ENCODE data around the gene VWA3B.
"Not testable (repeated sequence)": the region's sequence is repeated elsewhere in the genome, so short reads cannot be mapped to it uniquely, and the experiment has no call there.

Gene VWA3B

GRCh38 chr2:98086491-98087446 lies at the start of gene VWA3B:
Gene VWA3B, plus strand, starts transcription at chr2:98087167. Its CDS starts 5,926 bp downstream, at chr2:98093093.
- DNase-seq: peak; percentile 89

GRCh38 chr2:98037206-98037605 lies 49.8 kb upstream of the VWA3B start:
- DNase-seq: no peak

DNA sequence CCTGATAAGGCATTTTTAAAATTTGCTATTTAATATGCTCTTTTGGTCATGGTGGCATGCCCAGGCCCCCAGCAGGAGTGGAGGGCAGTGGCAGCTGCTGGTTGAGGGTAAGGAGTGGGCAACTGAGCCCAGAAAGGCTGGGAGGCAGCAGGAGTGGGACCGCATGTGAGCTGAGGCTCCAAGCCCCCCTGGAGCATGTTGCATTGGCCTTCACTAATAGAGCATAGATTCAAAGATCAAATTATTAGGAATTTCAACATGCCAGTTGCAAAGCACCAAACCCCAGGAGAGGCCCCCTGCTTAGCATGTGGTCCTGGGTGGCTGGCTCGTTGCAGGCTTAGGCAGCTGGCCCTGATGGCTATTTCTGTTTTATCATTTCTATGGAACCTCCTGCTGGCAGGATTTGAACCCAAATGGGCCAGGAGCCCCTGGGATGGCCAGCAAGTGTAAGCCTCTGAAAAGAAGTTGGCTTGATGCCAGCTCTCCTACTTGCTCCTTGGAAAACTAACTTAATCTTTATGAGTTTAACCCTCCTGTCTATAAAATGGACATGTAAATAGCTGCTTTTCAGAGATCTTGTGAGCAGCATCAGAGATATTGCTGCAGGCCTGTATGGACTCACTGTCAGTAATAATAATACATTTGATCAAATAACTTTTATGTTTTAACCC lies 49.2 kb upstream of the VWA3B start:
- DNase-seq: no peak

DNA sequence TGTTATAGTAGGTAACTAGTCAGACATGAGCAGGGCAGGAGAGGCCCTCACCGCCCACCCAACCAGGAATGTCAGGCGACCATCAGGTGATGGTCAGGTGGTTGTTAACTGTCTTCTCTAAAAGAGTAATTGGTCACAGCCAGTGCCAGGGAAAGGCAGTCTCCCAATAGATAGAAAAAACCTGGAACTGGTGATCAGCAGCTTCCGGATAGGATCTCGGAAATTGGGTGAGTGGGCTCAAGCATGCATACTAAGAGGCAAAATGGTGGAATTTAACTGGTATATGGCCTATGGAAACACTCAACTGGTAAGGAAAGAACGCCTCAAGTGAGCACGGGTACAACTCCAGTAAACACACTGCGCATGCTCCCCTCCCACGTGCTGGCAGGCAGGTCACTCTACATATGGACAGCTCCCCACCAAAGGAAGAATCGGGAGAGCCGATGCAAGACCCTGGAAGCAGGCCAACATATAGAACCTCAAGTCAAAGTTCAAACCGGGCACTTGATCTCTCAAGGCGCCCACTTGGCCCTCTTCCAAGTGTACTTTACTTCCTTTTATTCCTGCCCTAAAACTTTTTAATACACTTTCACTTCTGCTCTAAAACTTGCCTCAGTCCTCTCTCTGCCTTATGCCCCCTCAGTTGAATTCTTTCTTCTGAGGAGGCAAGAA lies 47.7 kb upstream of the VWA3B start:
- DNase-seq: no peak

GRCh38 chr2:98040331-98040939 lies 46.5 kb upstream of the VWA3B start:
- no peak for DNase-seq

GRCh38 chr2:98043101-98043500 lies 43.9 kb upstream of the VWA3B start:
- DNase-seq: no peak

GRCh38 chr2:98044730-98045129 lies 42.2 kb upstream of the VWA3B start:
- not testable (repeated sequence) for DNase-seq

DNA sequence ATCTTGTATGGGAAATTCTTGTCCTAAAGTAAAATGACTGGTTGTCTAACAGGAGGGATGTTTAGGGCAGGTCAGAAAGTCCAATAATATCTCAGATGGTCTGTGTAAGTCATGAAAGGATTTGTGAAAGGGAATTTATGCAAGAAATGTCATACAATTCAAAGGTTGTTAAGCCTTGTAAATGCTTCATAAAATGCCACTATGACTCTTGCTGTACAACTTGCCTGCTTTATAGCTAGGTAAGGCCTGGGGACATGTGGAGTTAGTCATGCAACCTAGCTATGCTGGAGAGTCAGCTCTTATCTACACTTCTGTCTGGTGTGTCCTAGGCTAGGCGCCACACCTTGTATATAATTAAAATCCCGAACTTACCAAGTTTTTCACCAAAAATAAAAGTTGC lies 36.9 kb upstream of the VWA3B start:
- DNase-seq: no peak

DNA sequence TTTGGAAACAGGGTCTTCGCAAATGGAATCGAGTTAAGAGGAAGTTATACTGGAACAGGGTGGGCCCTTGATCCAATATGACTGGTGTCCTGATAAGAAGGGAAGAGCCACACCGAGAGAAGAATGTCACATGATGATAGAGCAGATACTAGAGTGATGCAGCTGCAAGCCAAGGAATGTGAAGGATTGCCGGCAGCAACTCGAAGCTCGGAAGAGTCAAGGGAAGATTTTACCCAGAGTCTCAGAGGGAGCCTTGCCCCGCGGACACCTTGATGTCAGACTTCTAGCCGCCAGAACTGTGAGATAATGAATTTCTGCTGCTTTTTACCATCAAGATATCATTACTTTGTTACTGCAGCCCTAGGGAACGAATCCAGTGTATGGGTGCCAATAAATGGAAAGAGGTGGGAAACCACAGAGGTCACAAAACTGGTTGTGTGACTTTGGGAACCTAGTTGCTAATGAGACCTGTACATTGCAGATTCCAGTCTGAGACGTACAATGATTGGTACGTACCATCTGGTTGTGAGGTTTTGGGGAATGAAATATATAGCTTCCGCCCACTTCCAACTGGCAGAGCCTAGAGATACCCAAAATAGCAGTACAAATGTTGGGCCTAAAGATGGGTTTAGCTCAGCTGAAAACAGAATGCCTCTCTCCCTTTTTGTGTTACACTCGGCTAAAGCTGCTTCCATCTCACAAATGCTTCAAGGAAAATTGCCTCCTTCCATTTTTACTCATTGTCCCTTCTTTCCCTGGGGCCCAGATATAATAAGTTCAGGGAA lies 28.6 kb upstream of the VWA3B start:
- DNase-seq: no peak

DNA sequence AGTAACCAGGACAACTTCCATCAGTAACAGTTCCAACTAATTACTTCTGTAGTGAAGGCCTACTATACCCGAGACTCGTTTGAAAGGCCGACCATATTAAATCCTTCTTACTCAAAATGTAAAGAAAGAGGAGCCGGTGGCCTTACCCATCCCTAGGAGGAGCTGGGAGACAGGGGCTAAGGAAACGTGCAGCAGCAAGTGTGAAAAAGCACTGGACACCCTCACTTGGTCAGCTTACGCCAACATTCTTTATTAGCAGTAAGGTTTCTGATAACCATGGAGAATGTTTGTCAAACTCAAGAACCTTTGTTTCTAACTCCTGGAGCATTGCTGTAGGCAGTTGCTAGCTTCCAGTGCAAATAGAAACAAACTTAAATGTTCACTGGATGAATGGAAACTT lies 26.7 kb upstream of the VWA3B start:
- no peak for DNase-seq

DNA sequence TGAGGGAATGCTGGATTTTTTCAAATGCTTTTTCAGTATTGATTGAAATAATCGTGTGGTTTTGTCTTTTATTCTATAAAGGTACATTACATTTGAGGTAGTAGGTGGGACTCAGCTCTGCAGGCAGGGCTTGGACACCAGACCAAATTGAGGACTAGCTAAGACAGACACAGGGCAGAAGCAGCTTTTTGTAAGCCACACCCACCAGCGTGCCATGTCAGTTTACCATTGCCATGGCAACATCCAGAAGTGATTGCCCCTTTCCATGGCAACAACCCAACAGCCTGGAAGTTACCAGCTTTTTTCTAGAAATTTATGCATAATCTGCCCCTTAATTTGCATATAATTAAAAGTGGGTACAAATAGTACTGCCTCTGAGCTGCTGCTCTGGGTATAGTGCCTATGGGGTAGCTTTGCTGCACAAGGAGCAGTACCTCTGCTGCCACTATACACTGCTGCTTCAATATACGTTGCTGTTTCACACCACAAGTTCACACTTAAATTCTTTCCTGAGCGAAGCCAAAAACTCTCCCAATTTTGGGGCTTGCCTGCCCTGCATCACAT lies 23.6 kb upstream of the VWA3B start:
- DNase-seq: no peak

- no peak for DNase-seq
These were observed 21.2 kb upstream of the VWA3B start for GRCh38 chr2:98065808-98066207.

DNA sequence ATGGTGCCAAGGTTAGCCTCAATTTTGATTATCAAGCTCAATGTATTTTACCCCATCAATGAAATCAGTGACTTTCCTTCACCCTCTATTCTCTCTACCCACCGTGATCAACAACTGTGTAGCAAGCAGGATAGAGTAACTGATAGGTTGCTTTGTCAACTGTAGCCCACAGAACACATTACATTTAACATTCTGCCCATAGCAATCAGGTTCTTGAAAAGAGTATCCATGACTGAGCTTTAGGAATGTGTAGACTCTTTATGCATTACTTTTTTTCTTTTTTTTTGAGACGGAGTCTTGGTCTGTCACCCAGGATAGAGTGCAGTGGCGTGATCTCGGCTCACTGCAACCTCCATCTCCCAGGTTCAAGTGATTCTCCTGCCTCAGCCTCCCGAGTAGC lies 19.8 kb upstream of the VWA3B start:
- no peak for DNase-seq

GRCh38 chr2:98070081-98070480 lies 16.9 kb upstream of the VWA3B start:
- DNase-seq: no peak

DNA sequence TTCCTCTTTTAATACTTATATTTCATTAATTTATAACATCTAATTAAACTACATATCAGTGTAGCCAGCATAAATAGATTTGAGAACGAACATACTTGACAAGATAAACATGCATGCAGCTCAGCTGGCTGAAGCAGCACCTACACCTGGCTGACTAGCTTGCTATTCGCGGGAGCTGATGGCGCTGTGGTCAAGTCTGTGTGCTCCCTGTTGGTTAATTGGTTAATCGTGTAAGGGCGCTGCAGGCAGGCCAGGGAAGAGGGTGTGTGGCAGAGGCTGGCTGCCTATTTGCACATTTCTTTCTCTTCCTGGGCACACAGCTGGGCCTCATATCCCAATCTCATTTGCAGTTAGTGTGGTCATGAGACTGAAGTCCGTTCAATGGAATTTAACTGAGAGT lies 14.5 kb upstream of the VWA3B start:
- DNase-seq: no peak

DNA sequence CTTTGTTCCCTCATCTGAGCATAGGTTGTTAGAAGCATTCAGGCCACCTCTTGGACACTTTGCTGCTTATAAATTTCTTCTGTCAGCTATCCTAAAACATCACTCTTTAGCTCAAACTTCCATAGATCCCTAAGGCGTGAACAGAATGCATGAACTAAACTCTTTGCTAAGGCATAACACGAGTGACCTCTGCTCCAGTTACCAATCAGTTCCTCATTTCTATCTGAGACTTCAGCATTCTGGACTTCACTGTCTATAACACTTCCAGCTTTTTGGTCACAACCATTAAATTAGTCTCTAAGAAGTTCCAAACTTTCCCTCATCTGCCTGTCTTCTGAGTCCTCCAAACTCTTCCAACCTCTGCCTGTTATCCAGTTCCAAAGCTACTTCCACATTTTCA lies 8.3 kb upstream of the VWA3B start:
- DNase-seq: no peak

- DNase-seq: no peak
These were observed 2.7 kb upstream of the VWA3B start for GRCh38 chr2:98084151-98084868.

DNA sequence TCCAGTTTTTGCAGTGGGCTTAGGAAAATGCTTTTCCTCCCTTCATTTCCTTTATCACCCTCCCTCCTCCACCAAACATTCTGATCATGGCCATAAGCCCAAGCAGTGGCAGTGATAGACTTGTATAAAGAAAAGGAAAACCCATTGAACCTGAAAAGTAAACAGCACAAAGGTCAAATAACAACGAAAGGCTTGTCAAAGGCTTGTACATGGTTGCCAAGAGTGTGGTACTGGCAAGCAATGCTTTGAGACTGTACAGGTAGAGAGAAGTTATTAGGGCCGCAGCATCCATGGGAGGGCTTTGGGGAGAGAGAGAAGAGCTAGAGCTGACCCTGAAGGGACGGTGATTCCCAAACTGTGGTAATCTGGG lies 2.1 kb upstream of the VWA3B start:
- no peak for DNase-seq

DNA sequence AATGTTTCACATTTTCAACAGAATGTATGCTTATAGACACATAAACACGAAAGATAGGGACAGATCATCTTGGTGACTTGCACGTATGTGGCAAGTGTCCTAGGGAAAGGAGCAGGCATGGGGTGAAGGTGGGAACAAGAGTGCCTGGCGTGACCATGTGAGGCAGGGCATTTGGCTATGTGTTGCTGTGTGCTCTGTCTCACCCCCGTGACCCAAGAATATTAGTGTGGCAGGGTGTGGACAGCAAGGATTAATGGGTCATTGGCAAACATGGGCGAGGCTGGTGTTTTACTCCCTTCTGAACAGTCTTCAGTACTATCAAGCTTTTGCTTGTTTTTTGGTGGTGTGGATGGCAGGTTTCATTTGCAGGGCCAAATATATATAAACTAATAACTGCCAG lies 1.3 kb upstream of the VWA3B start:
- no peak for DNase-seq

- no peak for DNase-seq
These were observed 567 bp downstream of the VWA3B start for GRCh38 chr2:98087447-98088020.

- no peak for DNase-seq
These were observed 1.3 kb downstream of the VWA3B start for GRCh38 chr2:98088261-98088660.

Measured in NCI-H774 (cell line).